H1 (cell line): ENCODE measurements around the gene ZSCAN5A. TPM values are rescaled to one million over a fixed set of nuclear protein-coding genes. Genes with fewer than 3 reads are reported as not detected.

Experiments
- BACH1 ChIP-seq: IDR thresholded peaks from 2 replicates; pipeline ENCODE4 v1.6.1; 2012; ENCODE audit warnings: low read length, improper control_type of control experiment
- CEBPB ChIP-seq: IDR thresholded peaks from 2 replicates; pipeline ENCODE4 v1.6.1; 2012; ENCODE audit warnings: low read depth, low read length
- GTF2F1 ChIP-seq: IDR thresholded peaks from 2 replicates; pipeline ENCODE4 v1.6.1; 2012; ENCODE audit warnings: low read depth, low read length, improper control_type of control experiment, borderline replicate concordance
- POLR2A ChIP-seq, 2 experiments: IDR thresholded peaks; 1 replicate in 1 of 2; 2 replicates in 1 of 2; pipeline ENCODE4 v1.6.1; 2011; ENCODE audit warnings: low read depth in 2 of 2, low read length in 2 of 2, mild to moderate bottlenecking in 2 of 2; ENCODE audit errors: control extremely low read depth in 1 of 2
- SP1 ChIP-seq: IDR thresholded peaks from 2 replicates; pipeline ENCODE4 v1.6.1; 2011; ENCODE audit warnings: low read depth, low read length
- SRF ChIP-seq: IDR thresholded peaks from 2 replicates; pipeline ENCODE4 v1.6.1; 2011; ENCODE audit warnings: mild to moderate bottlenecking, low read depth, low read length, moderate library complexity
- polyA plus RNA-seq, 7 experiments: library from polyadenylated mRNA; depleted of rRNA in 3 of 7; stranded (reverse) in 5 of 7; unstranded in 2 of 7; fragments of >200 nt in 5 of 7; fragments of 200-250 nt in 2 of 7; gene quantifications; 1 replicate in 5 of 7; 2 replicates in 1 of 7; 4 replicates in 1 of 7; pipeline versions ENCODE4 v1.2.1 to v1.2.3, GENCODE V29; 2011 to 2013; ENCODE audit warnings: missing spikeins in 2 of 7, mixed read lengths in 2 of 7
- total RNA-seq: library from RNA; stranded (reverse); fragmentation: NEBNext Ultra II Directional; extraction: Animal tissue kit (Norgen Biotek cat#: 25700); gene quantifications from 2 replicates; pipeline ENCODE4 v1.2.1, GENCODE V29; 2021
- TF ChIP-seq, protein P1 (sequence below): fragments of 300-600 bp; sonication (generic); IDR thresholded peaks from 2 replicates; pipeline ENCODE4 v1.7.1; 2012; ENCODE audit warnings: low read length, moderate library complexity, mild to moderate bottlenecking, inconsistent platforms; ENCODE audit not compliant: insufficient replicate concordance

The ZSCAN5A gene
- total and polyA plus RNA-seq, 2 of the 8 experiments (the other 6 are each of a cell fraction or from before 2014, with no cell fraction given): 8.6 to 11.0 TPM

DNA sequence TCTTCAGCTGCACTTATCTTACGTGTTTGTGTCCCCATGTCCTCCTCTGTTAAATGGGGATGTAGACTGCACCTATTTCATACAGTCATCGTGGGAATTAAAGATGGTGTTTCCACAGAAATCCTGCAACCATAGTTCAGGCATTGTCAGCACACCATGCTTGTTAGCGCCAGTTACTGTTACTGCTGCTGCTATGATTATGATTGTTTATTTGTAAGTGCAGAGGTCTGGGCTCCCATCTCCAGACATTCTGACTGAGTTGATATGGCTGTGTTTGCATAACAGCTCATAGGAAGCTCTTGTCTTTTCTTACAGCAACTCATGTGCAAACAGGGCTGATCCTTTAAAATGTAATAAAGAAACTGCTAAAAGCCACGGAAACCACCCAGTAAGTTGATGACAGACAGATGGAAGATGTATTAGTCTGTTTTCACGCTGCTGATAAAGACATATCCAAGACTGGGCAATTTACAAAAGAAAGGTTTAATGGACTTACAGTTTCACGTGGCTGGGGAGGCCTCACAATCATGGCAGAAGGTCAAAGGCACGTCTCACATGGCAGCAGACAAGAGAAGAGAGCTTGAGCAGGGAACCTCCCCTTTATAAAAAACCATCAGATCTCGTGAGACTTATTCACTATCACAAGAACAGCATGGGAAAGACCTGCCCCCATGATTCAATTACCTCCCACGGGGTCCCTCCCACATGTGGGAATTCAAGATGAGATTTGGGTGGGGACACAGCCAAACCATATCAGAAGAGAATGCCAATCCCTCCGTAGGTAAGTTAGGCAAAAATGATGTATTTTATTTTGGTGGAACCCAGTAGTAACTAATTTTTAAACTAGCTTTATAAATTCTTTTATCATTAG is 1.6 kb downstream of the ZSCAN5A start (continued):
- TF ChIP-seq, protein P1, sequence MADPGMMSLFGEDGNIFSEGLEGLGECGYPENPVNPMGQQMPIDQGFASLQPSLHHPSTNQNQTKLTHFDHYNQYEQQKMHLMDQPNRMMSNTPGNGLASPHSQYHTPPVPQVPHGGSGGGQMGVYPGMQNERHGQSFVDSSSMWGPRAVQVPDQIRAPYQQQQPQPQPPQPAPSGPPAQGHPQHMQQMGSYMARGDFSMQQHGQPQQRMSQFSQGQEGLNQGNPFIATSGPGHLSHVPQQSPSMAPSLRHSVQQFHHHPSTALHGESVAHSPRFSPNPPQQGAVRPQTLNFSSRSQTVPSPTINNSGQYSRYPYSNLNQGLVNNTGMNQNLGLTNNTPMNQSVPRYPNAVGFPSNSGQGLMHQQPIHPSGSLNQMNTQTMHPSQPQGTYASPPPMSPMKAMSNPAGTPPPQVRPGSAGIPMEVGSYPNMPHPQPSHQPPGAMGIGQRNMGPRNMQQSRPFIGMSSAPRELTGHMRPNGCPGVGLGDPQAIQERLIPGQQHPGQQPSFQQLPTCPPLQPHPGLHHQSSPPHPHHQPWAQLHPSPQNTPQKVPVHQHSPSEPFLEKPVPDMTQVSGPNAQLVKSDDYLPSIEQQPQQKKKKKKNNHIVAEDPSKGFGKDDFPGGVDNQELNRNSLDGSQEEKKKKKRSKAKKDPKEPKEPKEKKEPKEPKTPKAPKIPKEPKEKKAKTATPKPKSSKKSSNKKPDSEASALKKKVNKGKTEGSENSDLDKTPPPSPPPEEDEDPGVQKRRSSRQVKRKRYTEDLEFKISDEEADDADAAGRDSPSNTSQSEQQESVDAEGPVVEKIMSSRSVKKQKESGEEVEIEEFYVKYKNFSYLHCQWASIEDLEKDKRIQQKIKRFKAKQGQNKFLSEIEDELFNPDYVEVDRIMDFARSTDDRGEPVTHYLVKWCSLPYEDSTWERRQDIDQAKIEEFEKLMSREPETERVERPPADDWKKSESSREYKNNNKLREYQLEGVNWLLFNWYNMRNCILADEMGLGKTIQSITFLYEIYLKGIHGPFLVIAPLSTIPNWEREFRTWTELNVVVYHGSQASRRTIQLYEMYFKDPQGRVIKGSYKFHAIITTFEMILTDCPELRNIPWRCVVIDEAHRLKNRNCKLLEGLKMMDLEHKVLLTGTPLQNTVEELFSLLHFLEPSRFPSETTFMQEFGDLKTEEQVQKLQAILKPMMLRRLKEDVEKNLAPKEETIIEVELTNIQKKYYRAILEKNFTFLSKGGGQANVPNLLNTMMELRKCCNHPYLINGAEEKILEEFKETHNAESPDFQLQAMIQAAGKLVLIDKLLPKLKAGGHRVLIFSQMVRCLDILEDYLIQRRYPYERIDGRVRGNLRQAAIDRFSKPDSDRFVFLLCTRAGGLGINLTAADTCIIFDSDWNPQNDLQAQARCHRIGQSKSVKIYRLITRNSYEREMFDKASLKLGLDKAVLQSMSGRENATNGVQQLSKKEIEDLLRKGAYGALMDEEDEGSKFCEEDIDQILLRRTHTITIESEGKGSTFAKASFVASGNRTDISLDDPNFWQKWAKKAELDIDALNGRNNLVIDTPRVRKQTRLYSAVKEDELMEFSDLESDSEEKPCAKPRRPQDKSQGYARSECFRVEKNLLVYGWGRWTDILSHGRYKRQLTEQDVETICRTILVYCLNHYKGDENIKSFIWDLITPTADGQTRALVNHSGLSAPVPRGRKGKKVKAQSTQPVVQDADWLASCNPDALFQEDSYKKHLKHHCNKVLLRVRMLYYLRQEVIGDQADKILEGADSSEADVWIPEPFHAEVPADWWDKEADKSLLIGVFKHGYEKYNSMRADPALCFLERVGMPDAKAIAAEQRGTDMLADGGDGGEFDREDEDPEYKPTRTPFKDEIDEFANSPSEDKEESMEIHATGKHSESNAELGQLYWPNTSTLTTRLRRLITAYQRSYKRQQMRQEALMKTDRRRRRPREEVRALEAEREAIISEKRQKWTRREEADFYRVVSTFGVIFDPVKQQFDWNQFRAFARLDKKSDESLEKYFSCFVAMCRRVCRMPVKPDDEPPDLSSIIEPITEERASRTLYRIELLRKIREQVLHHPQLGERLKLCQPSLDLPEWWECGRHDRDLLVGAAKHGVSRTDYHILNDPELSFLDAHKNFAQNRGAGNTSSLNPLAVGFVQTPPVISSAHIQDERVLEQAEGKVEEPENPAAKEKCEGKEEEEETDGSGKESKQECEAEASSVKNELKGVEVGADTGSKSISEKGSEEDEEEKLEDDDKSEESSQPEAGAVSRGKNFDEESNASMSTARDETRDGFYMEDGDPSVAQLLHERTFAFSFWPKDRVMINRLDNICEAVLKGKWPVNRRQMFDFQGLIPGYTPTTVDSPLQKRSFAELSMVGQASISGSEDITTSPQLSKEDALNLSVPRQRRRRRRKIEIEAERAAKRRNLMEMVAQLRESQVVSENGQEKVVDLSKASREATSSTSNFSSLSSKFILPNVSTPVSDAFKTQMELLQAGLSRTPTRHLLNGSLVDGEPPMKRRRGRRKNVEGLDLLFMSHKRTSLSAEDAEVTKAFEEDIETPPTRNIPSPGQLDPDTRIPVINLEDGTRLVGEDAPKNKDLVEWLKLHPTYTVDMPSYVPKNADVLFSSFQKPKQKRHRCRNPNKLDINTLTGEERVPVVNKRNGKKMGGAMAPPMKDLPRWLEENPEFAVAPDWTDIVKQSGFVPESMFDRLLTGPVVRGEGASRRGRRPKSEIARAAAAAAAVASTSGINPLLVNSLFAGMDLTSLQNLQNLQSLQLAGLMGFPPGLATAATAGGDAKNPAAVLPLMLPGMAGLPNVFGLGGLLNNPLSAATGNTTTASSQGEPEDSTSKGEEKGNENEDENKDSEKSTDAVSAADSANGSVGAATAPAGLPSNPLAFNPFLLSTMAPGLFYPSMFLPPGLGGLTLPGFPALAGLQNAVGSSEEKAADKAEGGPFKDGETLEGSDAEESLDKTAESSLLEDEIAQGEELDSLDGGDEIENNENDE: no peak
- no peak for TF ChIP-seq POLR2A (IDR thresholded peaks at IDR 0.05; ENCODE audit: control extremely low read depth in 1 of 2, low read depth in 2 of 2, low read length in 2 of 2)
- no peak for TF ChIP-seq SP1
- TF ChIP-seq GTF2F1: no peak
- no peak for TF ChIP-seq SRF
- no peak for TF ChIP-seq CEBPB
- no peak for TF ChIP-seq BACH1
